Skeletal muscle tissue (tissue), 4 donors: ENCODE results near the gene ARAP2. TPM values are rescaled to one million over a fixed set of nuclear protein-coding genes. Genes with fewer than 3 reads are reported as not detected.

ENCODE experiments used
- H3K27ac ChIP-seq: one replicate; pipeline ENCODE4 v1.7.0; 2013; ENCODE audit warnings: mild to moderate bottlenecking, low read depth, low read length, inconsistent platforms
- H3K27me3 ChIP-seq, 3 donors: one replicate each; pipeline ENCODE4 v1.7.0; 2013; ENCODE audit warnings: low read length in 3 of 3; ENCODE audit not compliant: control insufficient read depth in 3 of 3, insufficient read depth in 3 of 3
- H3K36me3 ChIP-seq, 3 donors: one replicate each; pipeline ENCODE4 v1.7.0; 2013; ENCODE audit warnings: low read length in 3 of 3; ENCODE audit not compliant: control insufficient read depth in 3 of 3, insufficient read depth in 3 of 3
- H3K4me1 ChIP-seq, 3 donors: one replicate each; pipeline ENCODE4 v1.7.0; 2013; ENCODE audit warnings: low read length in 3 of 3, mild to moderate bottlenecking in 3 of 3; ENCODE audit not compliant: control insufficient read depth in 3 of 3, insufficient read depth in 3 of 3
- H3K4me3 ChIP-seq, 3 donors: one replicate each; pipeline ENCODE4 v1.7.0; 2013; ENCODE audit warnings: low read length in 3 of 3
- H3K9ac ChIP-seq, 3 donors: one replicate each; pipeline ENCODE4 v1.7.0; 2013; ENCODE audit warnings: low read length in 3 of 3, mild to moderate bottlenecking in 3 of 3, moderate library complexity in 2 of 3, low read depth in 1 of 3
- H3K9me3 ChIP-seq, 3 donors: one replicate each; pipeline ENCODE4 v1.7.0; 2013; ENCODE audit warnings: low read length in 3 of 3; ENCODE audit not compliant: control insufficient read depth in 3 of 3
- total RNA-seq: library from RNA; depleted of rRNA; stranded (reverse); fragments of >200 nt; gene quantifications from one replicate; pipeline ENCODE4 v1.2.3, GENCODE V29; 2014
- donor health status: Osteomylitis.

The ARAP2 gene
- total RNA-seq, 1 donor from 2014 or later, result 2.6 TPM

- Histone ChIP-seq H3K9me3 (no peaks in the 10 kb centered on the region), H3K27me3 (no peaks in the 10 kb centered on the region), H3K4me1 (no peaks in the 10 kb centered on the region), H3K4me3 (no peak overlapping the region), H3K9ac (no peak overlapping the region), H3K36me3 (no peaks in the 10 kb centered on the region), H3K27ac (no peak overlapping the region)
Observed at GRCh38 chr4:36091997-36092396, 152.3 kb downstream of the ARAP2 start.

GRCh38 chr4:36088542-36088941, 155.8 kb downstream of the ARAP2 start:
- no peaks in the 10 kb centered on the region for H3K9me3 ChIP-seq
- H3K9ac ChIP-seq, result no peak overlapping the region
- no peaks in the 10 kb centered on the region for H3K4me1 ChIP-seq
- H3K36me3 ChIP-seq, result no peaks in the 10 kb centered on the region
- no peak overlapping the region for H3K4me3 ChIP-seq
- no peak overlapping the region for H3K27ac ChIP-seq
- no peaks in the 10 kb centered on the region for H3K27me3 ChIP-seq

- H3K27ac ChIP-seq, result no peak overlapping the region
- no peaks in the 10 kb centered on the region for H3K27me3 ChIP-seq
- no peak overlapping the region for H3K9ac ChIP-seq
- no peak overlapping the region for H3K4me3 ChIP-seq
- no peaks in the 10 kb centered on the region for H3K9me3 ChIP-seq
- H3K36me3 ChIP-seq, result no peaks in the 10 kb centered on the region
- no peaks in the 10 kb centered on the region for H3K4me1 ChIP-seq
Observed at GRCh38 chr4:36086261-36086786, 158.0 kb downstream of the ARAP2 start.

GRCh38 chr4:36082817-36083216, 161.5 kb downstream of the ARAP2 start:
- no peaks in the 10 kb centered on the region for H3K27me3 ChIP-seq
- H3K4me3 ChIP-seq, result no peak overlapping the region
- no peak overlapping the region for H3K9ac ChIP-seq
- H3K27ac ChIP-seq, result no peak overlapping the region
- H3K4me1 ChIP-seq, result no peaks in the 10 kb centered on the region
- no peaks in the 10 kb centered on the region for H3K9me3 ChIP-seq
- H3K36me3 ChIP-seq, result no peaks in the 10 kb centered on the region

GRCh38 chr4:36081185-36081584, 163.1 kb downstream of the ARAP2 start:
- no peaks in the 10 kb centered on the region for H3K4me1 ChIP-seq
- no peaks in the 10 kb centered on the region for H3K27me3 ChIP-seq
- no peak overlapping the region for H3K9ac ChIP-seq
- no peak overlapping the region for H3K4me3 ChIP-seq
- no peaks in the 10 kb centered on the region for H3K9me3 ChIP-seq
- no peaks in the 10 kb centered on the region for H3K36me3 ChIP-seq
- H3K27ac ChIP-seq, result no peak overlapping the region

- Histone ChIP-seq H3K9ac (no peak overlapping the region), H3K27ac (no peak overlapping the region), H3K36me3 (no peaks in the 10 kb centered on the region), H3K27me3 (no peaks in the 10 kb centered on the region), H3K4me1 (no peaks in the 10 kb centered on the region), H3K4me3 (no peak overlapping the region), H3K9me3 (no peaks in the 10 kb centered on the region)
Observed at GRCh38 chr4:36079666-36080065, 164.6 kb downstream of the ARAP2 start.

GRCh38 chr4:36078319-36078718, 166.0 kb downstream of the ARAP2 start:
- H3K4me1 ChIP-seq, result no peaks in the 10 kb centered on the region
- H3K27me3 ChIP-seq, result no peaks in the 10 kb centered on the region
- H3K27ac ChIP-seq, result no peak overlapping the region
- H3K9me3 ChIP-seq, result no peaks in the 10 kb centered on the region
- H3K36me3 ChIP-seq, result no peaks in the 10 kb centered on the region
- H3K4me3 ChIP-seq, result no peak overlapping the region
- H3K9ac ChIP-seq, result no peak overlapping the region

- Histone ChIP-seq H3K4me3 (no peak overlapping the region), H3K9ac (no peak overlapping the region), H3K9me3 (no peaks in the 10 kb centered on the region), H3K27me3 (no peaks in the 10 kb centered on the region), H3K4me1 (no peaks in the 10 kb centered on the region), H3K36me3 (no peaks in the 10 kb centered on the region), H3K27ac (no peak overlapping the region)
Observed at GRCh38 chr4:36072529-36072928, 171.8 kb downstream of the ARAP2 start.

GRCh38 chr4:36067116-36067515, 177.2 kb downstream of the ARAP2 start:
- H3K9ac ChIP-seq, result no peak overlapping the region
- no peaks in the 10 kb centered on the region for H3K4me1 ChIP-seq
- no peaks in the 10 kb centered on the region for H3K36me3 ChIP-seq
- no peak overlapping the region for H3K4me3 ChIP-seq
- H3K27ac ChIP-seq, result no peak overlapping the region
- H3K27me3 ChIP-seq, result no peaks in the 10 kb centered on the region
- no peaks in the 10 kb centered on the region for H3K9me3 ChIP-seq

- no peaks in the 10 kb centered on the region for H3K27me3 ChIP-seq
- no peaks in the 10 kb centered on the region for H3K36me3 ChIP-seq
Observed at GRCh38 chr4:36065274-36065871, 178.9 kb downstream of the ARAP2 start.

More at GRCh38 chr4:36065274-36065871, 178.9 kb downstream of the ARAP2 start:
- Histone ChIP-seq H3K27ac (no peak overlapping the region), H3K9ac (no peak overlapping the region), H3K4me3 (no peak overlapping the region), H3K9me3 (no peaks in the 10 kb centered on the region), H3K4me1 (no peaks in the 10 kb centered on the region)
